Thoracic aorta (tissue), 2 donors: ENCODE results near the gene CBLB. TPM values are rescaled to one million over a fixed set of nuclear protein-coding genes. Genes with fewer than 3 reads are reported as not detected.
A peak's percentile ranks its signal among the peaks of the same experiment; 100 is the strongest.

Source experiments
- ATAC-seq: fragments of 150-250 bp; one replicate; pipeline ENCODE4 v1.8.0; 2017; ENCODE audit warnings: low read depth; ENCODE audit not compliant: insufficient number of reproducible peaks, low FRiP score
- DNase-seq: peaks from one replicate; pipeline ENCODE4 v3.0.0-alpha.2; 2020; ENCODE audit warnings: low spot score
- H3K27ac ChIP-seq, 2 donors: fragments of 200-600 bp; sonication (generic); 1 replicate in 1 of 2; 2 replicates in 1 of 2; pipeline ENCODE4 v1.5.1; 2016; ENCODE audit warnings: mild to moderate bottlenecking in 2 of 2, moderate library complexity in 2 of 2
- H3K27me3 ChIP-seq: fragments of 200-600 bp; sonication (generic); replicated peaks from 2 replicates; pipeline ENCODE4 v1.6.0; 2016; ENCODE audit warnings: mild to moderate bottlenecking; ENCODE audit not compliant: insufficient read depth
- H3K36me3 ChIP-seq: fragments of 200-600 bp; sonication (generic); one replicate; pipeline ENCODE4 v1.5.1; 2016
- H3K4me1 ChIP-seq, 2 donors: fragments of 200-600 bp; sonication (generic); 1 replicate in 1 of 2; 2 replicates in 1 of 2; pipeline versions ENCODE4 v1.5.1 to v1.6.0; 2016; ENCODE audit warnings: low read depth in 2 of 2, mild to moderate bottlenecking in 1 of 2; ENCODE audit not compliant: control insufficient read depth in 1 of 2
- H3K4me3 ChIP-seq: fragments of 200-600 bp; sonication (generic); 2 replicates; pipeline ENCODE4 v1.5.1; 2016; ENCODE audit warnings: mild to moderate bottlenecking
- H3K9me3 ChIP-seq: fragments of 200-600 bp; sonication (generic); 2 replicates; pipeline ENCODE4 v1.5.1; 2016
- CTCF ChIP-seq: fragments of 200-600 bp; sonication (generic); IDR thresholded peaks from one replicate; pipeline ENCODE4 v1.5.1; 2019; ENCODE audit warnings: antibody characterized with exemption
- total RNA-seq, 2 donors: library from RNA; depleted of rRNA; stranded (reverse); fragments of >200 nt; gene quantifications; one replicate each; pipeline versions ENCODE4 v1.1.0 to v1.2.3, GENCODE V29; 2016

Gene CBLB
- total RNA-seq, 2 donors from 2014 or later, result 51.0 to 145 TPM

DNA sequence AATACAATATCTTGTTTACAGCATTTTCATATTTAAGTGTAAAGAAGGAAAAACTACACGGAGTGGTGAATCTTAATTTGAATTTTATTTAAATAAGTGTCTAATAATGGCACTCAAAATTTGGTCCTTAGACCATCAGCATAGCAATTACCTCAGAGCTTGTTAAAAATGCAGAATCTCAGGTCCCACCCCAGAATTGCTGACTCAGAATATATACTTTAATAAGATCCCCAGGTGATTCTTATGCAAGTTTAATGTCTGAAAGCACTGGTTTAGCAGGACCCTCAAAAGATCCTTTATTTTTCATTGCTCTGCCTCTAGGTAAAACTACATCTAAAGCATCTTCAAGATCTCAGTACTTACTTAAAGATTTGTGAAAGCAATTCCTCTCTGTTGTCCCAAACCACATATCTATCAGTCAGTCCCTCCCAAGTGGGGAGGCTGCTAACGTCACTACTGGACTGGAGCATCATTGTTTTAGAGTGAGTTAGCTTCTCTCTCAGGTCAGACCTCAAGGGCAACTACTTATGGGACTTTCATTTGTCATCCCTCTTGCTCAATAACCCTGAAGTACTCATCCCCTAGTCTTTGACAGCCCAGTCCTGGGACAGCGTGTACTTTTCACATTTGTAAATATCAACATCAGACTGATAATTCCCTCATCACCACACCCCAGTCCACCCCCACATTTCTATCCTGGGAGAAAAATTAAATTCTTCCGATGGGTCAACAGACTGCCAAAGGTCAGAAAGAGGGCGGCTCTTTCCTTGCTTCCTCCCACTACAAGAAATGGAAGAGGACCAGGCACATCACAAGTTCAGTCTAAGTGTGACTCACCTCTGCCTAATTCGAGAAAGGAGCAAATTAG lies 76.7 kb downstream of the CBLB start:
- no peaks in the 10 kb centered on the region for H3K9me3 ChIP-seq
- DNase-seq (peak; percentile 43), ATAC-seq (peak; percentile 80)
- no peak for TF ChIP-seq CTCF
- H3K36me3 ChIP-seq, result no peaks in the 10 kb centered on the region
- H3K27ac ChIP-seq, result no peak overlapping the region
- no peaks in the 10 kb centered on the region for H3K27me3 ChIP-seq
- no peak overlapping the region for H3K4me3 ChIP-seq
- H3K4me1 ChIP-seq, result peaks cover 5 to 35% of the 10 kb centered on the region in 2 donors

- ATAC-seq, result no peak
- H3K4me3 ChIP-seq, result no peak overlapping the region
- no peaks in the 10 kb centered on the region for H3K36me3 ChIP-seq
- TF ChIP-seq CTCF, result no peak
- H3K27ac ChIP-seq, result no peak overlapping the region
- no peaks in the 10 kb centered on the region for H3K27me3 ChIP-seq
- no peaks in the 10 kb centered on the region for H3K9me3 ChIP-seq
- peaks cover 5 to 35% of the 10 kb centered on the region in 2 donors for H3K4me1 ChIP-seq
- no peak for DNase-seq
Observed at GRCh38 chr3:105791131-105791530, 77.7 kb downstream of the CBLB start.

DNA sequence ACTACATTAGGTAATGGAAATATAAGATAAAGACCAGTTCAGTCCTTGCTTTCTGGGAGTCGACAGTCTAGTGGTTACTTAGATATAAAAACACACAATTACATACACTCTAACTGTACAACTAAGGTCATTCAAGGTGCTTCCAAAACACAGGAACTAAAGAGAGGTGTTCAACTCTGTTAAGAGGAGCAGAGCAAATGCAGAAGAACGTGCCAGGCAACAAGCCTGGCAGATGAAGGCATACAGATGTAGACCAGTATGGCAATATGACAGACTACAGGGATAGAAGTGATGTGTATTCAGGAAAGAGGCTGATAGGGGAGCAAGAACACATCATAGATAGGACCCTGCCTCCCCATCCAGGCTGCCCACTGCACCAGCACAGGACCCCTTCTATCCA lies 78.3 kb downstream of the CBLB start:
- ATAC-seq (no peak), DNase-seq (no peak)
- no peaks in the 10 kb centered on the region for H3K36me3 ChIP-seq
- H3K27ac ChIP-seq, result no peak overlapping the region
- peaks cover 5 to 35% of the 10 kb centered on the region in 2 donors for H3K4me1 ChIP-seq
- no peak for TF ChIP-seq CTCF
- H3K4me3 ChIP-seq, result no peak overlapping the region
- no peaks in the 10 kb centered on the region for H3K9me3 ChIP-seq
- H3K27me3 ChIP-seq, result no peaks in the 10 kb centered on the region

DNA sequence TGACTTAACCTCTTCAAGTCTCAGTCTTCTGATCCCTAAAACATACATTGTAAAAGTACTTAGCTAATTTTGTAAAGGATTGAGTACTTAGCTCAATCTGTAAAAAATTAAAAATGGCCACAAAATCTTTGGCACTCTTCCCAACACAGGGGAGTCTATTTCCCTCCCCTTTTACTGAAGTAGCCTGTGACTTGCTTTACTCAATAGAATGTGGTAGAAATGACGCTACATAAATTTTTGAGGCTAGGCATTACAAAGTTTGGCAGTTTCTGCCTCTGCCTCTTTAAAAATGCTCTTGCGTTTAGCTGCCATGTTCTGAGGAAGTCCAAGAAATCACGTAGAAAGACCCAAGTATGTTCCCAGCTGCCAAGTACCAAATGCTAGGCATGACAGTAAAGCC lies 80.2 kb downstream of the CBLB start:
- no peak overlapping the region for H3K27ac ChIP-seq
- no peaks in the 10 kb centered on the region for H3K36me3 ChIP-seq
- H3K4me1 ChIP-seq, result peaks cover 5 to 29% of the 10 kb centered on the region in 2 donors
- DNase-seq (no peak), ATAC-seq (no peak)
- H3K27me3 ChIP-seq, result no peaks in the 10 kb centered on the region
- no peaks in the 10 kb centered on the region for H3K9me3 ChIP-seq
- TF ChIP-seq CTCF, result no peak
- no peak overlapping the region for H3K4me3 ChIP-seq

- no peak overlapping the region for H3K4me3 ChIP-seq
- H3K9me3 ChIP-seq, result no peaks in the 10 kb centered on the region
- DNase-seq, result no peak
- no peak for TF ChIP-seq CTCF
- peaks cover 5 to 17% of the 10 kb centered on the region in 2 donors for H3K4me1 ChIP-seq
- H3K27me3 ChIP-seq, result no peaks in the 10 kb centered on the region
- H3K36me3 ChIP-seq, result no peaks in the 10 kb centered on the region
- no peak overlapping the region for H3K27ac ChIP-seq
- ATAC-seq, result no peak
Observed at GRCh38 chr3:105787453-105787852, 81.4 kb downstream of the CBLB start.
